Activated CD4-positive, alpha-beta T cell treated with anti-CD3 and anti-CD28 coated beads for 24 hours (primary cell): Measurements from ENCODE around the gene LCN10.

Experiments
- DNase-seq, 2 donors: peaks; one replicate each; pipeline ENCODE4 v3.0.0-alpha.2; 2020; ENCODE audit warnings: low read depth in 2 of 2

Gene LCN10

GRCh38 chr9:136739509-136739908 is 3.2 kb downstream of the LCN10 start:
- DNase-seq = no peak

DNA sequence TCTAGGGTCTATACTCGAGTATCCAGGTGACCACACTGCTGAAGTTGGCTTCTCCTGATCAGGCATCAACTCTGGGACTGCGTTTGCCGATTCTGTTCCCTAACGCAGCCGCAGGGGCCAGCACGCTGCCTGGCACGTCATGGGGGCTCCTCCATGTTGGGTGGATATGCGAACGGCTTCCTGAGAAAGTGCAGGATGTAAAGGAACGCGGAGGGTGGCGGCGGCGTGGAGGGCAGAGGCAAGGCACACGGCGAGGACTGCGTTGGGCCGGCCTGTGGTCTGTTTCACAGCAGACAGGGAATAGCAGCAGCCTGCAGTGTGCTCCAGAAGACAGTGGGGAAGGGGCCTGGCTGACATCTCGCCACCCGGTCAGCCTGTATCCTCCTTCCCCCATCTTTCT is 3.8 kb downstream of the LCN10 start:
- no peak for DNase-seq

DNA sequence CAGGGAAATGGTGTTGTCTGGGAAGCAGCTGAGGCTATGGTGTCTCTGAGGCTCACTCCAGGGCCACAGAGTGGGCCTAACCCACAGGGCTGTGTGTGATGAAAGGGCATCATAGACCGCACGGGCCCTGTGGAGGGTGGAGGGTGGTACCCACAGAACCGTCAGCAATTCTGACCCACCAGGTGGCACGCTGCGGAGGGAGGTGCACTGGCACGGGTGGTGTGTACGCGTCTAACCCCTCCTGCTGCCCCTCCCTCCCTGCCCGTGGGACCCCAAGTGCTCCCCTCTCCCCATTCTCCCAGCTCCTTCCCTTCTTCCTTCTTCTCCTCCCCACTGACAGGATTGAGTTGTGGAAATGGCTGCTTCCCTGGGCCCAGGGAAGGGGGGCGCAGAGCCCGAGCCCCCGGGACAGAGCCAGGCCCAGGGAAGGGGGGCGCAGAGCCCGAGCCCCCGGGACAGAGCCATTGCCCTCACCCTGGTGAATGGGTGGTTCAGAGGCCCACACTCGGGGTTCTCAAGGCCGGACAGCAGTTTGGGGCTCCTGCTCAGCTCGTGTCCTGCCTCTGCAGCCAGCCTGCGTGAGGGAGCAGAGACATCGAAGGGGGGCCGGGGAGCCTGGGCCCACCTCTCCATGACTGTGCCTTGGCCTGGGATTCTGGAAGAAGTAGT is 6.8 kb downstream of the LCN10 start:
- DNase-seq = no peak

GRCh38 chr9:136734837-136735496 is 7.8 kb downstream of the LCN10 start:
- DNase-seq = no peak

DNA sequence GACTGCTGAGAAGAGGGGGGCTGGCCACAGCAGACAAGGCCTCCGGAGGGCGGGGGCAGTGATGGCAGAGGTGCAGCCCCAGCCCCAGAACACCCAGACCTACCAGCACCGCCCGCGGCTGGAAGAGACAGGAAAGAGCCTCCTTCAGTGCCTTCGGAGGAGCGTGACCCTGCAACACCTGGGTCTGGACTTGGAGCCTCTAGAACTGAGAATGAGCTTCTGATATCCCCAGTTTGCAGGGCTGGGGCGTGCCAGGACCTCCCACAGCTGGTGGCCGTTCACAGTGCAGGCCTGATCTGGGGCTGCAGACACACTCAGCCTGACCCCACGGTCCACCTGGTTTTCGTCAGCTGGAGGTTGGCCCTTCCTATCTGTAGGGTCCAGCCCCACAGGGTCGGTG is 9.1 kb downstream of the LCN10 start:
- no peak for DNase-seq

GRCh38 chr9:136732444-136733178 is 10.1 kb downstream of the LCN10 start:
- no peak for DNase-seq

GRCh38 chr9:136729926-136730325 is 12.8 kb downstream of the LCN10 start:
- DNase-seq = no peak

- no peak for DNase-seq
Observed at GRCh38 chr9:136729144-136729543, 13.6 kb downstream of the LCN10 start.

GRCh38 chr9:136728548-136729123 is 14.1 kb downstream of the LCN10 start:
- DNase-seq = no peak

- DNase-seq = peak; percentile 90 to 91
Observed at GRCh38 chr9:136728080-136728547, 14.6 kb downstream of the LCN10 start.

DNA sequence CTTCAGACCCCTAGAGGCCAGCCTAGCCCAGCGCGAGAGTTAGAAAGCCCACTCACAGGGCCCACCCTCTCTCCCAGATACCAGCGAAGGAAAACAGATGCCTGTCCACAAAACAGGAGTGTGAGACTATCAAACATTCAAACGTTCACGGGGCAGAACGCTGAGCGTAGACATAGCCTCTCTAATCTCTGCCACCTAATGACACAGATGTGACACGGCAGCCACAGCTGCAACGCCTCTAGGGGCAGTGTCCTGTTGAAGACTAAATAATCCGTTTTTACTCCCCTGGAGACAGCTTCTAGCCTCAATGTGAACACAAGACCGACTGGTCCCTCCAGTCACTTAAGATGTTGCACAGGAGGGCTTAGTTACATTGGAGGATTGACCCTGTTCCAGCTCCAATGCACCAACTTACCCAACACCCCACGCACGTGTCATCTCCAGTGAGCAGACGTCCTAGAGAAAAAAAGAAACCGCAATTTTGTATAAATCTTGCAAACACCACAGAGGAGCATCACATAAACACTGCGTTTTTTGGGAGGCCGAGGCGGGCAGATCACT is 16.0 kb downstream of the LCN10 start:
- no peak for DNase-seq

GRCh38 chr9:136726118-136726517 is 16.6 kb downstream of the LCN10 start:
- DNase-seq = no peak

GRCh38 chr9:136725612-136726011 is 17.1 kb downstream of the LCN10 start:
- no peak for DNase-seq

- DNase-seq = no peak
Observed at GRCh38 chr9:136724772-136725171, 18.0 kb downstream of the LCN10 start.

- no peak for DNase-seq
Observed at GRCh38 chr9:136723989-136724388, 18.8 kb downstream of the LCN10 start.

DNA sequence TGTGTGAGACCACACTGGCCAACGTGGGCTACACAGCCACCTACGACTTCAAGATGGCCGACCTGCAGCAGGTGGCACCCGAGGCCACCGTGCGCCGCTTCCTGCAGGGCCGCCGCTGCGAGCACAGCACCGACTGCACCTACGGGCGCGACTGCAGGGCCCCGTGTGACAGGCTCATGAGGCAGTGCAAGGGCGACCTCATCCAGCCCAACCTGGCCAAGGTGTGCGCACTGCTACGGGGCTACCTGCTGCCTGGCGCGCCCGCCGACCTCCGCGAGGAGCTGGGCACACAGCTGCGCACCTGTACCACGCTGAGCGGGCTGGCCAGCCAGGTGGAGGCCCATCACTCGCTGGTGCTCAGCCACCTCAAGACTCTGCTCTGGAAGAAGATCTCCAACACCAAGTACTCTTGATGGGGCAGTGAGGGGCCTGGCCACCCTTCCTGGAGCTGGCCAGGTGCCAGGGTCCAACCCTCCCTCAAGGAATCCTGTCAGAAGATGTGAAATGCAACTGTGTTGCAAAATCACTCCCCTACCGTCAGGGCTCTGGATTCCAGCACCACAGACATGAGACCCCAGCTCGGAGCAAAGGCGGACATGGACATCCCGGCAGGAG is 19.3 kb downstream of the LCN10 start:
- no peak for DNase-seq

- no peak for DNase-seq
Observed at GRCh38 chr9:136722969-136723356, 19.8 kb downstream of the LCN10 start.

- no peak for DNase-seq
Observed at GRCh38 chr9:136722093-136722968, 20.4 kb downstream of the LCN10 start.

- no peak for DNase-seq
Observed at GRCh38 chr9:136721339-136722092, 21.2 kb downstream of the LCN10 start.

- DNase-seq = no peak
Observed at GRCh38 chr9:136720898-136721338, 21.8 kb downstream of the LCN10 start.
